HG03432 (cell line): ENCODE results near the gene FAAP20.
A peak's percentile ranks its signal among the peaks of the same experiment; 100 is the strongest.

Experiments used
- ATAC-seq: cut with Tn5 transposase; IDR thresholded peaks from one replicate; pipeline ENCODE4 v1.9.1; 2021; ENCODE audit warnings: mild to moderate bottlenecking, moderate library complexity; ENCODE audit not compliant: unreplicated experiment

The FAAP20 gene

DNA sequence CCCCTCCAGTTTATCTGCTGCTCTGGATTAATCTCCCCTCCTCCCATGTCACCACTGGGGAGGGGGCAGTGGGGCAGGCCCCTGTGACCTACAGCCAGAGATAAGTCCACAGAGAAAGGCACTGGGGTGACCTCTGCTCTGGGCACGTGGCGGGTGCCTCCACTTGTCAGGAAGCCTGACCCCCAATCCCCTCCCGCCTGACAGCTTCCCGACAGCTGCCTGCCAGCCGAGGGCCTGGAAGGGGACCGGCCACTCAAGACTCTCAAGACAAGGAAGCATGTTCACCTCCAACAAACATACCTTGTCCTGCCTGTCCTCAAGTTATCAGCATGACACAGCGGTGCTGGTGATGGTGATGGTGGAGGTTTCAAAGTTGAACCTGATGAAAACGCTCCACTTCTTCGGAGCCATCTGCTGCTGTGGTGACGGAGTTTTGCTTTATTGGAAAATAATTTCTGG lies 3.2 kb upstream of the FAAP20 start:
- ATAC-seq, result no peak

DNA sequence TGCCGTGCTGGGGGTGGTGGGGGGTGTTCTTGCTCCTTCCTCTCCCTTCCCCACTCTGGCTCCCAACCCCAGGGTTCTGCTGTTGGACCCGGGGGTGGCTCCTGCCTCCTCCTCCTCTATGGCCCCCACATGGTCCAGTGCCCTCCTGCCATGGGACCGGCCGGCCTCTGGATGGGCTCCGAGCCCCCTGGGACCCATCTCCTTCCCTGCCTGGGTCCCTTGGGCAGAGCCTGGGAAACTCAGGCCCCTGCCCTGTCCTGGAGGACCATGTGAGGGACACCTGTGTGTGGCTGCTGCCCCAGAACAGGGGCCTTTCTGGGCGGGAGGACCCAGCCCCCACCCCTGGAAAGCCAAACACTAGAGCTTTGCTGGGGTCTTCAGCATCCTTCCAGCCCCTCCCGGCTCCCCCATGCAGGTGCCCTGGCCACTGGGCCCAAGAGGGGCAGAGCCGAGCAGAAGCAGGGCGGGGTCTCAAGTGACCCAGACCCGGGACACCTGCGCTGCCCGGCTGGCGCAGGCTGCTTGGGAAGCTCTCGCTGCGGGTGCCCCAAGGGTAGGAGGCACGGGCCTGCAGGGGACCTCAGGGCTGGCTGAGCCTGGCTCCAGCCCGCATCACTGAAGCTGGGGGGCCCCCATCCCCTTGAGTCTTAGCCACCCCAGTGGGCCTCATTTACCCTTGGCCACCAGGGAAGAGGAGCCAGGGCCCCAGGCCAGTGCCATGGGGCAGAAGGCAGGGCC lies 2.5 kb upstream of the FAAP20 start:
- no peak for ATAC-seq

DNA sequence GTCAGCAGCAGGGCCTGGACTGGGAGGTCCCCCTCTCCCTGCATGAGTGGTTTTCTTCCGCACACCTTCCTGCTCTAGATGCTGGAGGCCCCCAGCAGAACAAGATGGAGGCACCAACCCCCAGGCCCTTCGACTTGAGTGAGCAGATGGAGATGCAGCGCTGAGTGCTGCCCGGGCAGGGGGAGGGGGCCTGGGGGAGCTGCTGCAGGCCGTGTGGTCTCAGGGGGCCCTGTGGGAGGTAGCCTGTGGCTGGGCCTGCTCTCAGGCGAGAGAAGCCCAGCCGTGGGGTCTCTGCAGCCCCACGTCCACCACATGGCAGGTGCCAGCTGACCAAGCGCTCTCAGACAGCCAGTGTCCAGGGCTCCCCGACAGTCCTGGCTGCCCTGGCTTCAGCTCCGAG lies 1.2 kb upstream of the FAAP20 start:
- ATAC-seq, result no peak

DNA sequence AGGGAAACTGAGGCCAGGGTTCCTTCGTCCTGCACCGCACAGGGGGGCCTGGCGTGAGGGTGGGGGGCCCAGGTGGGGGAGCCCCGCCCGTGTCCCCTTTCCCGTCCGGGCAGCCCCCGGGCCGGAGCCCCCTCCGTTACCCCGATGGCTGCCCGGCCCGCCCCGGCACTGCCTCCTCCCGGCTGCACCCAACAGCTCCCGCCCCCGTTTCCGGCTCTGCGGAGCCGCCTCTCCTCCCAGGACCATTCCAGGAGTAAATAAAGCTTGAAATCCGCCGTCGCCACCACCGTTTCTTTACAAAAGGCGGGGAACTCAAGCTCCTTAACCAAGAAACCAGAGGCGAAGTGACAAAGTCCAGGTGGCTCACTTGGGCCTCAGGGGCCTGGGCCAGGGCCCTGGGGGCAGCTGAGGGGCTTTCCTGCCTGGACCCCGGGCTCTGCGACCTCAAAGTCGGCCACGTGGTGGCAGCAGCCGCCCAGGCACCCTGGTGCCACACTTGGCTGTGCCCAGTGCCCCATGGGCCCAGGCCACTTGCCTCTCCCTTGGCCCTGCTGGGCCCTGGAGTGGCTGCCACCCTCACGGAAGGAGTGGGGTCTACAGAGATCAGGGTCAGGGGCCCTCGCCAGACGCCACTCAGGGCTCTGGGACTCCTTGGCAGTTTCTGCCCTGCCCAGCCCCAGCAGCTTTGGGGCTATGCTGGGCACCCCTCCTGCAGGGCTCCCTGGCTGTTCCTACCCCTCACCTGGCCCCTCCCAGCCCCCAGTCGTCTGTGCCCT lies 514 bp upstream of the FAAP20 start:
- ATAC-seq, result peak; percentile 68

DNA sequence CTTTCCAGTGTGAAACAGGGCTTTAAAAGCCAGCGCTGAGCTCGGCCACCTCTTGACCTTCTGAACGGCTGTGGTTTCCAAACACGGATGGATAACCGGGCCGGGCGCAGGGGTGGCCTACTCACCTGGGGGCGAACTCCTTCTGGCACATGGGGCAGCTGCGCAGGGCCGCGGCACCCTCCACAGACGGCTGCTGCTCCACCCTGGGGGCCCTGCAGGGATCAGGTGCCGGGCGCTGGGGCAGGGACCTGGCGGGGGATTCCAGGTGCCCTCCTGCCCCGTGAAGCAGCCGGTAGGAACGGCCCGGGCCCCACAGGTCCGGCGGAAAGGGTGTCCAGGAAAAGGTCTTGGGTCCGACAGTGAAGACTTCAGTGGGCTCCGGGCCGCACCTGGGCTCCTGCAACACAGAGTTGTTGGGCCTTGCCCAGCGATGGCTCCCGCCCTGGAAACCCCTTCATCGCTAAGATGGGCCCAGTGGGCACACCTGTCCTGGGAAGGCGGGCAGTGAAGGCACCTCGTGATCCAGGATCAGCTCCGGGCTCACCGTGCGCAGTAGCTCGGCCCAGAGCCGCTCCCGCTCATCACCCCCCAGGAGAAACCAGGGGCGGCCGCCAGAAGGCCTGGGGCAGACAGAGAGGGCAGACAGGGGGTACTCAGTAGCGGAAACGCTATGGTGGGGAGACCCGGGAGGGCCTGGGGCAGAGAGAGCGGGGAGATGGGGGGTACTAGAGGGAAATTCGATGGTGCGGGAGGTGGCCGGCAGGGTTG lies 874 bp downstream of the FAAP20 start:
- ATAC-seq, result no peak

DNA sequence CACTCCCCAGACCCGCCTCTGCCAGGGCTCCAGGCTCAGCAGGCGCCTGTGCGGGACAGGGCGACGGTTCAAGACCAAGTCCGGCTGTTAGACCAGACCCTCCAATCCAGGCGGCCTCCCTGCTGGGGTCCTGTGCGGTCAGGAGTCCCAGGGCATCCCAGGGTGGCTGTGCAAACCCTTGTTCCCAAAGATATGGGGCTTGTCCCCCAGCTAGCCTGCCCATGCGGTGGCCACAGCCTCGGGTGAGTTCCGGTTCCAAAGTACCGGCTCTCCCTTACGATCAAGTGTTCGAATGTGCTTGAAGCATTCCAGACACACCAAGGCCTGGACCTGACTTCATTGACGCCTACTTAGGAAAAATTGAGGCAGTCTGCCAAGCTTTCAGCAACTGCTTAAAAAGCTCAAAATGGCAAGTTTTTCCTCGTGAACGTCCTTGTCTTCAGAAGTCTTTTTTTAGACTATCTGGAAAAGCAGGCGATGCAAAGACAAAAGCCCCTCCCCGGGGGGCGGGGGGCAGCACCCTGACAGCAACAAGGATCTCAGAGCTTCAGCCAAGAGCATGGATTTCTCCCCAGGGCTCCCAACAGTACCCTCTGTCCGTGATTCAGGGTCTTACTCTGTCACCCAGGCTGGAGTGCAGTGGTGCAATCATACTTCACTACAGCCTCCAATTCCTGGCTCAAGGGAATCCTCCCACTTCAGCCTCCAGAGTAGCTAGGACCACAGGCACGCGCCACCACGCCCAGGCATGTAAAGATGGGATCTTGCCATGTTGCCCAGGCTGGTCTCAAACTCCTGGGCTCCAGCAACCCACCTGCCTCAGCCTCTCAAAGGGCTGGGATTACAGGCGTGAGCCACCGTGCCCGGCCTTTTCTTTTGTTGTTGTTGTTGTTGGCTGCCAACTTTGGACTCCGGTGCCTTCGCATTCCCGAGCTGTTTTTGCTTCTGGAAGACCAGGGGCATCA lies 2.3 kb downstream of the FAAP20 start:
- no peak for ATAC-seq

DNA sequence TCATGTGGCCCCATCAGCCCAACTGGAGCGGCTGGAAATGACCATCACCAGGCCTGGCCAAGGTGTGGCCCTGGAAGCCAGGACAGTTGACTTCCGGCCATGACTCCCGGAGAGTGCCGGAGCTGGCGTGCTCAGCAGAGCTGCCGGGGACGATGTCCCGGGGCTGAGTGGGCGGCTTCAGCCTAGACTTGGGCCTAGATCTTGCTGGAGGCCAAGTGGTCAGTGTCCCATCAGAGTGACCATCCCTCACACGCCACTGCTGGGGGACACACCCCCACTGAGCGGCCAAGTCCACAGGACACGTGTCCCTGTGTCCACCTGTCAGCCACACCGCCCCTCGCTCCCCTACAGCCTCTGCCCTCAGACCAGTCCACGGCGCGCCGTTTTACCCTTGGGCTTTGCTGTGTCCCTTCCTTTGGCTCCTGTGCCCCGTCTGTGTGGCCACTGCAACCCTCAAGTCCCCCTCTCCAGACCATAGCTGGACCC lies 4.0 kb downstream of the FAAP20 start:
- no peak for ATAC-seq

DNA sequence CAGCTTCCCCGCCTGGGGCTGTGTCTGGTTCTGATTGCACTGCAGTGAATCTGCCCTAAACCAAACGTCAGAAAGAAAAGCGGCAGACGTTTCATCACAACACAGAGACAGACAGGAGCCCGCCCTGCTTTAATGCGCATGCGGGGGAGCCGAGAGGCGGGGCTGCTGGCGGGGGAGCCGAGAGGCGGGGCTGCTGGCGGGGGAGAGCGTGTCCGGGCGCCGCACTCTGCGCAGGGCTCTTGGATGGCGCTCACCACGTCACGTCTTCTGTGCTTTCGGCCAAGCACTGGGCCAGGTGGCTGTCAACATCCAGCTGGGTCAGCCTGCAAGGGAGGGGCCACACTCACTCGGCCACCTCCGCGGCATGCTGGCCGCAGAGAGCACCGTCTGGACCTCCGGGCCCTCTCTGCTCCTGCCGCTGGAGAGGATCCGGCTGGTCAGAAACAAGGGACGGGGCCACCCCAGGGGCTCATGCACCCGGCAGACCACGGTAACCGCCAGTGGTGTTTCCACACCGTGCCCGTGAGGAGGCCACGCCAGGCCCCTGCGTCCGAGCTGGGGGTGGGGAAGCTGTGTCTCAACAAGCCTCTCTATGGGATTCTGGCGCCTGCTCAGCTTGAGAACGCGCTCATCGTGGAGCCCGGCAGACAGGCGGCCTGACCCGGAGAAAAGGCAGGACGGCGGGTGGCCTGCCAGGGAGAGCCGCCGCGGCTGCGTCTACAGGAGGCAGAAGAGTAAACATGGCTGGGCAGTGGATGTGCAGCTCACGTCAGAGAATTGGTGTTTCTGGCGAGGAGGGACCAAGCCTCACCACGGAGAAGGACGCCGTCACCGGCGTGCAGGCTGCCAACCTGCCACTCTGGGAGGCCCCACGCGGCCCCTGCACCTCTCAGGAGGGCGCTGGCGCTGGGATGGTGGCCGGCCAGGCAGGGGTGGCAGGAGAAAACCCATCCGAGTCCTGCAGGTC lies 4.8 kb downstream of the FAAP20 start:
- no peak for ATAC-seq

DNA sequence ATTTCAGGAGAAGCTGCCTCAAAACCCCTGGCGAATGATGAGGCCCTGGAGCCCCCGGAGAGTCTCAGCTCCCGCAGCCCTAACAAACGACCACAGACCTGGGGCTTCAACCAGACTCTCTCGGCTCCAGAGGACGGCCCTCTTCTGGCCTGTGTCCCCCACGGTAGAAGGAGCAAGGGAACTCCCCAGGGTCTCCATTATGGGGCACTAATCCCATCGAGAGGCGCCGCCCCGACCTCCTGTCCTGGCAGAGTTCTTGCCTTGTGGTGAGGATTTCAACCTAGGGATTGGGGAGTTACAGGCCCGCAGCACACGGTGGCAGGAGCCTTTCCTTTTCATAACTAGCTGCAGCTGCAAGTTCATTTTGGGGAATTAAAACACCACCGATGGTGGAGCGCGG lies 6.2 kb downstream of the FAAP20 start:
- ATAC-seq, result no peak

DNA sequence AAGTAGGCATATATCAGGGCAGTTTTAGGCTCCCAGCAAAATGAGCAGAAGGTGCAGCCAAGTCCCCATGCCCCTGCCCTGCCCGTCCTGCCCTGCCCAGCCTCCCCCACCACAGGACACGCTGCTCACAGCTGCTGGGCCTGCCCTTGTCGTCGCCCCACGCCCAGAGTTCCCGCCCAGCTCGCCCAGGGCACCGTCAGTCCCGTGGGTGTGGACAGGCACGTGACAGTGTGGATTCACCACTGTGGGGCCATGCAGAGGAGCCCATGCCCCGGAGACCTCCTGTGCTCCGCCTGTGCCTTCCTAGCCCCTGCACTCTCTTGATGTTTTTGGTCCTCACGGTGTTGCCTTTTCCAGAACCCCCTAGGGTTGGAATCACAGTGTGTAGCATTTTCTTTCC lies 7.0 kb downstream of the FAAP20 start:
- ATAC-seq, result no peak

DNA sequence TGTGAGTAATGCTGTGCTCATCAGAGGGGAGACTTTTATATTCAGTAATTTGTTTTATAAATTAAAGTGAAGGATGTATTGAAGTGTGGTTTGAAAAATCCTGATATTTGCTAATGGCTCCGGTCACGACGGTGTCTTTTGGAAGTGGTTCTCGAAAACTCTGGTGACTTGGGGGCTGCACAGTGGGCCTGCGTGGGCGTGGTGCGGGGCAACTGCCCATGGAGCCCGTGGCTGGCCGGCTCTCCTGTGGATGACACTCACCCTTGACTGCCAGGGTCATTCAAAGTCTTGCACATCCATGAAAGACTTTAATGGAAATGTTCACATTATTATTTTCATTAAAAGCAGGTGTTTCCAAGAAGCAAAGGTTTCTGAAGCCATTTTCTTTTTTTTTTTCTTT lies 7.7 kb downstream of the FAAP20 start:
- no peak for ATAC-seq

DNA sequence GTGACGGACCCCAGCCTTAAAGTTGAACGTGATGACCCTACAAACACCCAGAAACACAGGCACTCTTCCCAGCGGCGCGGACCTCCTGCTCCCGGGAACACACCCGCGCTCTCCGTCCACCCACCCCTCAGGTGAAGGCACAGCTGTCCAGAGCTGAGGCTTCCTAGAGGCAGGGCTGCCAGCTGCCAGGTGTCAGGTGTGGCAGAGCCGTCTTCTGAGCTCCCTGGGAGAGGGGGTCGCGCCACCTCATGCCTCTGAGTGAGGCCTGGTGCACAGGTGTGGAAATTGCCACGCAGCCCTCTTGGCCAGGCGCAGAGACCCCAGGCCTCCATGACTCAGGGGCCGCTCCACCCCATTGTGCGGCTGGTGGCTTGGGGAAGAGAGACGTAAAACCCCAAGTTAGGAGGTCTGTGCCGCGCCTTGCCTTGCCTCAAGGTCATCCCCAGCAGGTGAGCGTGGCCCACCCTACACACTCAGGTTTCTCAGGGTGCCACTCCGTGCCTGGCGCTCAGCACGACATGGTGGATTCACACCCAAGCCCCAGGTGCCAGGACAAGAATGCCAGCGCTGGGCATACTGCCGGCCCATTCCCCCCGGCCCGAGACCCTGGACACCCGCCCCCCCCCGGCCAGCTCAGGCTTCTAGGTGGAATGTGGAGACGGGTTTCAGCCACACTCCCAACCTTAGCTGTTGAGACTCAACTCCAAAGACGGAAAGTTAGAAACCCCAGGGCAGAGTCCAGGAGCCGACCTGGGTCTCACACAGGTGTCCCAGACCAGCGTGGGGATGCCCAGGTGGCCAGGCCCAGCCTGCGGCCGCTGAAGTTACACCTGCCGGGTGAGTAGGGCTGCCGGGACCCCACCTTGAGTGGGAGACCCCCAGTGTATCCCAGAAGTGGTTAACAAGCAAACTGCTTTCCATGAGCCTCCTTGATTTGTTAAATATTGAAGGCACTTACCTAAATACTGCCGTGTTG lies 8.4 kb downstream of the FAAP20 start:
- ATAC-seq, result no peak

DNA sequence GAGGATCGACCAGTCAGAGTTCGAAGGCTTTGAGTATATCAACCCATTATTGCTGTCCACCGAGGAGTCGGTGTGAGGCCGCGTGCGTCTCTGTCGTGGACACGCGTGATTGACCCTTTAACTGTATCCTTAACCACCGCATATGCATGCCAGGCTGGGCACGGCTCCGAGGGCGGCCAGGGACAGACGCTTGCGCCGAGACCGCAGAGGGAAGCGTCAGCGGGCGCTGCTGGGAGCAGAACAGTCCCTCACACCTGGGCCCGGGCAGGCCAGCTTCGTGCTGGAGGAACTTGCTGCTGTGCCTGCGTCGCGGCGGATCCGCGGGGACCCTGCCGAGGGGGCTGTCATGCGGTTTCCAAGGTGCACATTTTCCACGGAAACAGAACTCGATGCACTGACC lies 9.6 kb downstream of the FAAP20 start:
- no peak for ATAC-seq

DNA sequence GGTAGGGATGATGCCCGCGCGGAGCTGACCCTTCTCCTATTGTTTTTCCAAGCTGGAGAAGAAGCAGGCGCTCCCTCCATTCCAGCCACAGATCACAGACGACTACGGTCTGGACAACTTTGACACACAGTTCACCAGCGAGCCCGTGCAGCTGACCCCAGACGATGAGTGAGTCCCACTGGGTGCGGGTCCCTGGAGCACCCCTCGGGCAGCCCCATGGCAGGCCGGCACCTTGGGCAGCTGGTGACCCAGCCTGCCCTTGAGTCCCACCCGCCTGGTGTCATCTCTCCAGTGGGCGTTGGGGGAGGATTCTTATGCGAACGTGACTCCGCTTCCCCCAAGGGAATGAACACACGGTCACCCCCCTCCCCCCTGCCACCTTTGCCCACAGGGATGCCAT lies 10.0 kb downstream of the FAAP20 start:
- ATAC-seq, result no peak

DNA sequence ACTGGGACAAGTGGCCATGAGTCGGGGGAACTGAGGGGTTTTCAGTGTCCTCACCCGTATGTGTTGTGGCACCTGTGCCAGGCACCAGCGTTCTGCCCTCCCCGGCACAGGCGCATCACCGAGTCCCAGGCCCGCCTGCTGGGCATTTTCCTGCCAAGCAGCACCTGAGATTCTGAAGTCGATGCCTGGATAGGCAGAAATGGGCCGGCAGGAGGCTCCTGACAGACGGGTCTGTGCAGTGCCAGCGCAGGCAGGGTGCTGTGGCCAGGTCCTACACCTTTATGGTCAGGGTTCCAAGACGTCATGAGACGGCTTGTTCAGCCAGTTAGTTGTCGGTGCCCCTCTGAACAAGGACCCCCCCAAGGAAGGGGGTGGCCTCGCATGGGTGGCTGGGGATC lies 10.6 kb downstream of the FAAP20 start:
- ATAC-seq, result no peak

DNA sequence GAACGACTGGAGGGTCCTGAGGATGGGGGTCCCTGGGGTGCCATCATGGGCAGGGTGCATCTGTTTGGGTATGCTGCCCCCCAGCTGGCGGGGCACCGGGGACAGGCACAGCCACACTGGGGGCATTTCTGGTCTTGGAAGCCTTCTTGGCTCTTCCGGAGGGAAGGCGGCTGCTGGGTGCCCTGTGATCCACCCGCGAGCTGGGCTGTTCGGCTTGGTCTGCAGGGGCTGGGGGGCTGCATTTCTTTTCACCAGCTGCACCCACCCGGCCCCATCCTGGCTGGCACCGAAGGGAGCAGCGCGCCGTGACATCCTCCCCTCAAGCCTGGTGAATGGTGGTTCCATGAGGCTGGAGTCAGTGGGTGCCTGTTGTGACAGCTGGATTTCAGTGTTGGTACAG lies 12.2 kb downstream of the FAAP20 start:
- ATAC-seq, result no peak

DNA sequence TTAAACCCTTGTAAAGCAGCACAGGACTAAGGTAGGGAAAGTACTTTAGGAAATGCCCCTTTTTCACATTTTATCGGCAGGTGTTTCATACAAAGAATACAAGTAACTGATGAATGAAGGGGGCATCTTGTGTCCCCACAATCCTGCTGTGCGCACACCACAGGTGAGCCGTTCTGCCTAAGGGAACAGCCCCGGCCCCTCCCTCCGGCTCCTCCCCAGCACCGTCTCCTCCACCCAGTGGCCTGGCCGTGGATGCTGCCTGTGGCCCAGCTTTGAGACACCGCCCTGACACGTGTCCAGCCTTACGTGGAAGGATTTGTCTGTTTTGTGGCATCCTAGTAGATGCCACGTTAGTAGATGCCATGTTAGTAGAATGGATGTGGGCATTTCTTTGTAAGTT lies 12.8 kb downstream of the FAAP20 start:
- no peak for ATAC-seq

DNA sequence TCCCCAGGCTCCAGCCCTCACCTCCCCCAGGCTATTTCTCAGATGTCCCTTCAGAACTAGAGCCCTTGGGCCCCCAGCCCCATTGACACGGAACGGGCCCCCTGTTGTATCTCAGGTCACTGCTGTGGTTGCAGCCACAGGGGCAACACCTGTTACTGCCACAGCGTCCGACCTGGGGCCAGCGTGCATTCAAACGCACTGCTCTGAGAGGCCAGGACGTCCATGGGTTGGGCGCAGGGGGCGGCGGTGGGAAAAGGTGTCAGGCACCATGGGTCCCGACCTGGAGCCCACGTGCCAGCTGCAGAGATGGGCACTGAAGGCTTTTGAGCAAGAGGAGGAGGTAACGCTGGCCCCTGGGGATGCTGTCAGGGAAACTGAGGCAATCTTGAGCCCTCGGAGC lies 13.3 kb downstream of the FAAP20 start:
- no peak for ATAC-seq
